OCI-LY1 (cell line): Measurements from ENCODE around the gene CRBN.

Experiments used
- EZH2 ChIP-seq: fragments of 200-600 bp; sonication (generic), shearing (Covaris generic); IDR thresholded peaks from 2 replicates; pipeline ENCODE4 v1.8.0; 2017; ENCODE audit warnings: borderline replicate concordance, mixed run types, mild to moderate bottlenecking, antibody characterized with exemption, low read length, moderate library complexity, mixed read lengths
- TF ChIP-seq, protein P1 (sequence below): fragments of 200-600 bp; sonication (generic), shearing (Covaris generic); IDR thresholded peaks from 2 replicates; pipeline ENCODE4 v1.5.1; 2017; ENCODE audit warnings: mild to moderate bottlenecking, antibody characterized with exemption, low read length, moderate library complexity, mixed read lengths

DNA sequence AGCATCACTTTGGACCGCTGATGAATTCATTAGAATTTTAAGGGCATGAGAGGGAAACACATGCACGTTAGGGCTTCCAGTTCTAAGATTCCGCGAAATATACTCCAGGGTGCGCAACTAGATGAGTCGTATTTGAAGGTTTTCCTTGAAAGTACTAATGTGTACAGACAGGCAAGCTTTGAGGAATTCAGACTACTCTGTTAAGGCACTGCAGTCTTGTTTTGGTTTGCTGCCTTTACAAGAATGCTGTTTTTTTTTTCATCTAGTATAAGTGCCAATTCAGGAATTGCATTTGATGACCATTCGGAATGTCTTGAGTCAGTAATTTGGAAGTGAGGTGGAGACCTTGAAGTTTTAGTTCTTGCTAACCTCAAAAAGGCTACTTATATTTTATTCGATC lies 33.7 kb downstream of the CRBN start:
- TF ChIP-seq, protein P1, sequence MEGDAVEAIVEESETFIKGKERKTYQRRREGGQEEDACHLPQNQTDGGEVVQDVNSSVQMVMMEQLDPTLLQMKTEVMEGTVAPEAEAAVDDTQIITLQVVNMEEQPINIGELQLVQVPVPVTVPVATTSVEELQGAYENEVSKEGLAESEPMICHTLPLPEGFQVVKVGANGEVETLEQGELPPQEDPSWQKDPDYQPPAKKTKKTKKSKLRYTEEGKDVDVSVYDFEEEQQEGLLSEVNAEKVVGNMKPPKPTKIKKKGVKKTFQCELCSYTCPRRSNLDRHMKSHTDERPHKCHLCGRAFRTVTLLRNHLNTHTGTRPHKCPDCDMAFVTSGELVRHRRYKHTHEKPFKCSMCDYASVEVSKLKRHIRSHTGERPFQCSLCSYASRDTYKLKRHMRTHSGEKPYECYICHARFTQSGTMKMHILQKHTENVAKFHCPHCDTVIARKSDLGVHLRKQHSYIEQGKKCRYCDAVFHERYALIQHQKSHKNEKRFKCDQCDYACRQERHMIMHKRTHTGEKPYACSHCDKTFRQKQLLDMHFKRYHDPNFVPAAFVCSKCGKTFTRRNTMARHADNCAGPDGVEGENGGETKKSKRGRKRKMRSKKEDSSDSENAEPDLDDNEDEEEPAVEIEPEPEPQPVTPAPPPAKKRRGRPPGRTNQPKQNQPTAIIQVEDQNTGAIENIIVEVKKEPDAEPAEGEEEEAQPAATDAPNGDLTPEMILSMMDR, result no peak
- TF ChIP-seq EZH2, result no peak
